BJ (cell line): ENCODE measurements around the gene ENPEP. TPM values are rescaled to one million over a fixed set of nuclear protein-coding genes. Genes with fewer than 3 reads are reported as not detected.
A peak's percentile ranks its signal among the peaks of the same experiment; 100 is the strongest.
"Not testable (repeated sequence)": the region's sequence is repeated elsewhere in the genome, so short reads cannot be mapped to it uniquely, and the experiment has no call there.

ENCODE experiments used
- CTCF ChIA-PET: fragments of 350-600 bp; formaldehyde crosslinking; extraction: SDS; loops from one replicate; lab custom pipeline; 2021; ENCODE audit warnings: antibody characterized with exemption, inconsistent platforms; lab: Yijun Ruan, JAX
- POLR2A ChIA-PET: fragments of 300-600 bp; sonication (Branson Sonifier 250); formaldehyde crosslinking; extraction: SDS; loops from one replicate; lab custom pipeline; 2021; ENCODE audit warnings: antibody characterized with exemption; lab: Charles Lee
- DNase-seq: peaks from one replicate; pipeline ENCODE4 v3.0.0-alpha.2; 2011; ENCODE audit warnings: low read depth
- H3K27me3 ChIP-seq: 2 replicates; pipeline ENCODE4 v1.6.0; 2011; ENCODE audit warnings: low read length; ENCODE audit not compliant: control insufficient read depth, insufficient read depth
- H3K36me3 ChIP-seq: 2 replicates; pipeline ENCODE4 v1.5.1; 2011; ENCODE audit warnings: low read length; ENCODE audit not compliant: control insufficient read depth, insufficient read depth
- H3K4me3 ChIP-seq: 2 replicates; pipeline ENCODE4 v1.5.1; 2011; ENCODE audit warnings: low read depth, mild to moderate bottlenecking, control low read depth, low read length
- polyA plus RNA-seq: library from polyadenylated mRNA; depleted of rRNA; stranded (reverse); fragments of >200 nt; gene quantifications from 2 replicates; pipeline ENCODE4 v1.2.3, GENCODE V29; 2011
- TF ChIP-seq, protein P1 (sequence below): IDR thresholded peaks from 2 replicates; pipeline ENCODE4 v1.5.1; 2011; ENCODE audit warnings: low read depth, mild to moderate bottlenecking, control low read depth, inconsistent platforms, low read length, moderate library complexity; ENCODE audit not compliant: insufficient read depth

The ENPEP gene
- polyA plus RNA-seq, 1 experiment: 0.40 TPM

DNA sequence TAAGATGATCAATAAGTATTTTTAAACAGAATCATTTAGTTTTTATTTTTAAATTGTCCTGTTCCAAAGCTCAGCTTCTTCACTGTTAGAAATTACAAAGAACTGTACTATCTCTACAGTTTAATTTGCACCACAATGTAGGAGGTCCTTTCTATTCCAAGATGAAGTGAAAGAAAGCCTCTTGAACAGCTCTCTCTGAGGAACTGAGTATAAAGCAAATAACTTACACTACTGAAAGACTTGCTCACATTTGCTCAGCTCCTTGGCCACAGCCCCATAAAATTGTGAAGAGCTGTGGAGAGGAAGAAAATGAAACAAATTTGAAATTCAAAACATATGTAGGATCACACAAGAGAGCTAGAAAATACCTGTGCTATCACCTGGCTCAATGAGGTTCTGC is 68.6 kb downstream of the ENPEP start:
- POLR2A ChIA-PET: no interaction called here
- TF ChIP-seq, protein P1, sequence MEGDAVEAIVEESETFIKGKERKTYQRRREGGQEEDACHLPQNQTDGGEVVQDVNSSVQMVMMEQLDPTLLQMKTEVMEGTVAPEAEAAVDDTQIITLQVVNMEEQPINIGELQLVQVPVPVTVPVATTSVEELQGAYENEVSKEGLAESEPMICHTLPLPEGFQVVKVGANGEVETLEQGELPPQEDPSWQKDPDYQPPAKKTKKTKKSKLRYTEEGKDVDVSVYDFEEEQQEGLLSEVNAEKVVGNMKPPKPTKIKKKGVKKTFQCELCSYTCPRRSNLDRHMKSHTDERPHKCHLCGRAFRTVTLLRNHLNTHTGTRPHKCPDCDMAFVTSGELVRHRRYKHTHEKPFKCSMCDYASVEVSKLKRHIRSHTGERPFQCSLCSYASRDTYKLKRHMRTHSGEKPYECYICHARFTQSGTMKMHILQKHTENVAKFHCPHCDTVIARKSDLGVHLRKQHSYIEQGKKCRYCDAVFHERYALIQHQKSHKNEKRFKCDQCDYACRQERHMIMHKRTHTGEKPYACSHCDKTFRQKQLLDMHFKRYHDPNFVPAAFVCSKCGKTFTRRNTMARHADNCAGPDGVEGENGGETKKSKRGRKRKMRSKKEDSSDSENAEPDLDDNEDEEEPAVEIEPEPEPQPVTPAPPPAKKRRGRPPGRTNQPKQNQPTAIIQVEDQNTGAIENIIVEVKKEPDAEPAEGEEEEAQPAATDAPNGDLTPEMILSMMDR: no peak
- Histone ChIP-seq H3K27me3 (no peaks in the 10 kb centered on the region), H3K4me3 (no peak overlapping the region), H3K36me3 (no peaks in the 10 kb centered on the region)
- CTCF ChIA-PET: interaction anchor here (1.0 kb wide), 1 partner anchor 20 kb away, joined by 3 read pairs; no protein-coding TSS in a partner anchor
- DNase-seq: no peak

DNA sequence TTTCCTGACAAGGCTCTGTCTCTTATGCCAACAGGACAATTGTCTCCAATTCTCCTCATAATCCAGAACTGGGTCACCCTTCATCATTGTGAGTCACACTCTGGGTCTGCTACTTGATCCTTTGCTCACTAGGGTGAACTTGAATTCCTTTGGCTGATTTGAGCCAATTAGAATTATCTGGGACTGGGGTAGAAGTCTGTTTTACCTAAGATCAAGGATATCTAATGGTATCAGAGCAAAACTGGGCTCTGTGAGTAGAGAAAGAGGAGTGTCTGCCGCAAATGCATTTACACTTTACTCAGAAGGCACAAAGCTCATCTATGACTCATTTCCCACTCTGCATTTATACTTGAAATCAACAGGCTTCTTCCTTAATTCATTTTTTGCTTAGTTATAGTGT is 74.3 kb downstream of the ENPEP start:
- TF ChIP-seq, protein P1: no peak
- no peaks in the 10 kb centered on the region for H3K36me3 ChIP-seq
- DNase-seq: no peak
- CTCF ChIA-PET: no interaction called here
- POLR2A ChIA-PET: no interaction called here
- no peaks in the 10 kb centered on the region for H3K27me3 ChIP-seq
- no peak overlapping the region for H3K4me3 ChIP-seq

DNA sequence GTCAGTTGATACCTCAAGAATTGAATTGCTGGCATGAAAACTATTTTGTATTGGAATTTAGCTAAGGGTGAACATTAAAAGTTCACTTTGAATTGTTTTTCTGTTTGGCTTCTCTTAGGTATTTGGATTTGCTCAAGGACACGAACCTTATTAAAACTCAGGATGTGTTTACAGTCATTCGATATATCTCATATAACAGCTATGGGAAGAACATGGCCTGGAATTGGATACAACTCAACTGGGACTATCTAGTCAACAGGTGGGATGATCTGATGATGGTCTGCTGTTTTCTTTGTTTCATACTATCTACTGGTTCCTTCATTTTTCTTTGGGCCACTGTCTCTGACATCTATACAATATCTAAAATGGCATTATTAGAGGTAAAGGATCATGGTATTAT is 77.2 kb downstream of the ENPEP start:
- Histone ChIP-seq H3K27me3 (no peaks in the 10 kb centered on the region), H3K36me3 (no peaks in the 10 kb centered on the region), H3K4me3 (no peak overlapping the region)
- POLR2A ChIA-PET: no interaction called here
- TF ChIP-seq, protein P1: no peak
- no peak for DNase-seq
- CTCF ChIA-PET: no interaction called here

- no peaks in the 10 kb centered on the region for H3K36me3 ChIP-seq
- TF ChIP-seq, protein P1: no peak
- H3K4me3 ChIP-seq: no peak overlapping the region
- CTCF ChIA-PET: no interaction called here
- DNase-seq: no peak
- POLR2A ChIA-PET: no interaction called here
- no peaks in the 10 kb centered on the region for H3K27me3 ChIP-seq
Observed at GRCh38 chr4:110567214-110567613, 91.3 kb downstream of the ENPEP start.

DNA sequence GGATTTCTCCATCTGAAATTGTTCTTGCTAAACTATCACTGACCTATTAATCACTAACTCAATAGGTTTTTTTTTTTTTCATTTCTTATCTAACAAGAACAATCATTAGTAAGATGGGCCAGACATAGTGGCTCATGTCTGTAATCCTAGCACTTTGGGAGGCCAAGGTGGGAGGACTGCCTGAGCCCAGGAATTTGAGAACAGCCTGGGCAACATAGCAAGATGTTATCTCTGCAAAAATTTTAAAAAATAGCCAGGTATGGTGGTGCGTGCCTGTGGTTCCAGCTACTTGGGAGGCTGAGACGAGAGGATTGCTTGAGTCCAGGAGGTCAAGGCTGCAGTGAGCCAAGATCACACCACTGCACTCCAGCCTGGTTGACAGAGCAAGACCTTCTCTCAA is 100.7 kb downstream of the ENPEP start:
- H3K36me3 ChIP-seq, POLR2A ChIA-PET, CTCF ChIA-PET, H3K4me3 ChIP-seq, H3K27me3 ChIP-seq, DNase-seq: not testable (repeated sequence)

DNA sequence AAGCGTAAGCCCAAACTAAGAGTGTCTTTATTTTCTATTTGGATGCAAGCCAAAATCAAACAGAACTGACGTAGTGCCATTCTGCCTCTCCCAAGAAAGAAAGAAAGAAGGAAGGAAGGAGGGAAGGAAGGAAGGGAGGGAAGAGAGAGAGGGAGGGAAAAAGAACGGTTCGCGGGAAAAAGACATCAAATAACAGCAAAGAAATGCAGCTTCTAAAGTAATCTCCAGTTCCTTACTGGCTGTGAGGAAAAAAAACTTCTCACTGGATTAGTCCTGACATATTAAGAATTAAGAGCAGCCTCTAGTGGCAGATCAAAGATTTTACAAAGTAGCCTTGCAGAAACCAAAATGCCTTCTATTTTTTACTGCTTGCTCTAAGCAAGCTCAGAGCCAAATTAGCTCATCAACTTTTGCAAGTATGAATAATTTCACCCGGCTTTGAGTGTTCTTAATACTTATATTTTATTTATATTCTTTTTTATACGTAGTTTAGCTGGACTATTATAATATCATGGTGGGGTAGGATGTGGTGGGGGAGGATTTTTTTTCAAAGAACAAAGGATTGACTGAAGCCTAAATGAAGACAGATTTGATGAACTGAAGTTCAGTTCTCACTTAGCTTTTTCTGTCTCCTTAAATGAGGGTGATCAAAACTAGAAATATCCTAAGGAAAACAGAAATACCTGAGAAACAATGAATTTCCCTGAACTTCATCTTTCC is 110.3 kb downstream of the ENPEP start:
- ChIA-PET POLR2A (no interaction called here), CTCF (interaction anchor here (0.7 to 1.4 kb wide), 7 partner anchors 10 to 1268 kb away, joined by 3 to 4 read pairs (median 3); no protein-coding TSS in a partner anchor)
- H3K36me3 ChIP-seq: no peaks in the 10 kb centered on the region
- no peak overlapping the region for H3K4me3 ChIP-seq
- TF ChIP-seq, protein P1: peak; percentile 58
- DNase-seq: peak; percentile 4
- no peaks in the 10 kb centered on the region for H3K27me3 ChIP-seq
